ENCODE data around the gene SDHB. TPM values are rescaled to one million over a fixed set of nuclear protein-coding genes. Genes with fewer than 3 reads are reported as not detected.

SDHB gene
- total and polyA plus RNA-seq, 10 donors: 49.1 to 132 (median 83.7) TPM

DNA sequence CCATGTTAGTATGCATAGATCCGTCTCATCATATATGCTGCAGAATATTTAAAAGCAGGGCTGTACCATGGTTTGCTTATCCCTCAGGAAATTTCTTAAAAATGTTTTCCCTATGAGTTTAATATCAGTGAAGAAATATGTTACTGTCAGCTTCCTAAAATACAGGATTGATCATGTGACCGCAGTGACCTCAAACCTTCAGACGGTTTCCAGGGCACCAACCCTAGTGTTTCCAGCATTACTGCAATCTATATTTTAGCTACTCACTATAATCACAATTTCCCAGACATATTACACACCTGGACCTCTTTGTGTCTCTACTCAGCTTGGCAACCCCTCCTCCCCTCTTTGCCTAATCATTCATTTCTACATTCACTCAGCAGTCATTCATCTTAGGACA is 7.7 kb upstream of the SDHB start:
- 43 to 75% (median 62%) methylated on average over 3 of the region's 3 CpGs for WGBS, 5 donors
- Histone ChIP-seq H3K36me3 (no peaks in the 10 kb centered on the region), H3K9me3 (peaks cover 0 to 15% (median 11%) of the 10 kb centered on the region in 8 donors), H3K27ac (peak overlapping the region in 5 of 8 donors; percentile 63 to 87 (median 77)), H3K4me1 (peaks cover 0 to 65% (median 21%) of the 10 kb centered on the region in 6 donors), H3K4me3 (peak overlapping the region in 1 of 8 donors; percentile 1), H3K27me3 (replicated peaks in 1 of 7) (peaks cover 0 to 7% (median 0%) of the 10 kb centered on the region in 7 donors)
- intact Hi-C loops (cut with DNase I; ENCODE audit: low total_unique reads): no loop called here
- no peak for TF ChIP-seq POLR2AphosphoS5 (IDR thresholded peaks at IDR 0.05)
- TF ChIP-seq POLR2A (IDR thresholded peaks at IDR 0.05): no peak
- TF ChIP-seq, protein P1, sequence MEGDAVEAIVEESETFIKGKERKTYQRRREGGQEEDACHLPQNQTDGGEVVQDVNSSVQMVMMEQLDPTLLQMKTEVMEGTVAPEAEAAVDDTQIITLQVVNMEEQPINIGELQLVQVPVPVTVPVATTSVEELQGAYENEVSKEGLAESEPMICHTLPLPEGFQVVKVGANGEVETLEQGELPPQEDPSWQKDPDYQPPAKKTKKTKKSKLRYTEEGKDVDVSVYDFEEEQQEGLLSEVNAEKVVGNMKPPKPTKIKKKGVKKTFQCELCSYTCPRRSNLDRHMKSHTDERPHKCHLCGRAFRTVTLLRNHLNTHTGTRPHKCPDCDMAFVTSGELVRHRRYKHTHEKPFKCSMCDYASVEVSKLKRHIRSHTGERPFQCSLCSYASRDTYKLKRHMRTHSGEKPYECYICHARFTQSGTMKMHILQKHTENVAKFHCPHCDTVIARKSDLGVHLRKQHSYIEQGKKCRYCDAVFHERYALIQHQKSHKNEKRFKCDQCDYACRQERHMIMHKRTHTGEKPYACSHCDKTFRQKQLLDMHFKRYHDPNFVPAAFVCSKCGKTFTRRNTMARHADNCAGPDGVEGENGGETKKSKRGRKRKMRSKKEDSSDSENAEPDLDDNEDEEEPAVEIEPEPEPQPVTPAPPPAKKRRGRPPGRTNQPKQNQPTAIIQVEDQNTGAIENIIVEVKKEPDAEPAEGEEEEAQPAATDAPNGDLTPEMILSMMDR (IDR thresholded peaks at IDR 0.05 in 8 of 11, conservative IDR thresholded peaks at IDR 0.05 in 3 of 11): no peak
- DNase-seq: no peak

GRCh38 chr1:17060306-17060749 is 6.5 kb upstream of the SDHB start:
- 28 to 60% (median 40%) methylated on average over 11 of the region's 11 CpGs for WGBS, 5 donors
- no peak for DNase-seq
- Histone ChIP-seq H3K4me1 (peaks cover 0 to 53% (median 21%) of the 10 kb centered on the region in 6 donors), H3K27ac (peak overlapping the region in 6 of 8 donors; percentile 6 to 87 (median 75)), H3K27me3 (replicated peaks in 1 of 7) (peaks cover 0 to 7% (median 0%) of the 10 kb centered on the region in 7 donors), H3K36me3 (no peaks in the 10 kb centered on the region), H3K9me3 (peaks cover 0 to 10% (median 7%) of the 10 kb centered on the region in 8 donors), H3K4me3 (peak overlapping the region in 1 of 8 donors; percentile 27)
- intact Hi-C loops (cut with DNase I; ENCODE audit: low total_unique reads): no loop called here
- no peak for TF ChIP-seq POLR2A (IDR thresholded peaks at IDR 0.05)
- TF ChIP-seq, protein P1 (IDR thresholded peaks at IDR 0.05 in 8 of 11, conservative IDR thresholded peaks at IDR 0.05 in 3 of 11): no peak
- no peak for TF ChIP-seq POLR2AphosphoS5 (IDR thresholded peaks at IDR 0.05)

- 33 to 51% (median 37%) methylated on average over 12 of the region's 12 CpGs for WGBS, 5 donors
- intact Hi-C loops (cut with DNase I; ENCODE audit: low total_unique reads): no loop called here
- peak overlapping the region in 6 of 8 donors; percentile 6 to 87 (median 75) for H3K27ac ChIP-seq
Measured at GRCh38 chr1:17059391-17060305, 5.8 kb upstream of the SDHB start.

More at GRCh38 chr1:17059391-17060305, 5.8 kb upstream of the SDHB start:
- TF ChIP-seq POLR2AphosphoS5 (IDR thresholded peaks at IDR 0.05) (peak in 1 of 3 donors; percentile 7), POLR2A (IDR thresholded peaks at IDR 0.05) (no peak)
- TF ChIP-seq, protein P1 (IDR thresholded peaks at IDR 0.05 in 8 of 11, conservative IDR thresholded peaks at IDR 0.05 in 3 of 11): peak; percentile 48 to 84 (median 59)
- H3K27me3 ChIP-seq (replicated peaks in 1 of 7): peaks cover 0 to 7% (median 0%) of the 10 kb centered on the region in 7 donors
- H3K36me3 ChIP-seq: no peaks in the 10 kb centered on the region
- peaks cover 0 to 3% (median under 1%) of the 10 kb centered on the region in 8 donors for H3K9me3 ChIP-seq
- peak; percentile 89 for DNase-seq
- H3K4me1 ChIP-seq: peaks cover 0 to 55% (median 25%) of the 10 kb centered on the region in 6 donors
- peak overlapping the region in 1 of 8 donors; percentile 27 for H3K4me3 ChIP-seq

Measured in spleen (tissue), 11 donors.